Gastroesophageal sphincter (tissue), 3 donors: ENCODE measurements around the gene SLC9A8.

Source experiments
- CTCF ChIP-seq, 4 experiments: fragments of 200-600 bp in 2 of 4; fragments of 450-650 bp in 2 of 4; sonication (generic) in 1 of 4; IDR thresholded peaks; one replicate each; pipeline ENCODE4 v1.5.1; 2017 to 2019; ENCODE audit warnings: antibody characterized with exemption in 4 of 4, mild to moderate bottlenecking in 2 of 4, moderate library complexity in 2 of 4
- POLR2A ChIP-seq, 2 donors: fragments of 450-650 bp; IDR thresholded peaks; one replicate each; pipeline ENCODE4 v1.6.1; 2017; ENCODE audit warnings: antibody characterized with exemption in 2 of 2, mild to moderate bottlenecking in 2 of 2, moderate library complexity in 1 of 2

- no peak for TF ChIP-seq CTCF (IDR thresholded peaks at IDR 0.05)
- TF ChIP-seq POLR2A (IDR thresholded peaks at IDR 0.05) = no peak
These were observed 32.4 kb downstream of the SLC9A8 start for GRCh38 chr20:49845060-49845459.
